DMS153 treated with DMSO at 0.1 percent for 48 hours (cell line): ENCODE results near the gene HAUS7.
A peak's percentile ranks its signal among the peaks of the same experiment; 100 is the strongest.

Source experiments
- DNase-seq: peaks from one replicate; lab custom pipeline; 2025; ENCODE audit not compliant: unreplicated experiment; lab: John Stamatoyannopoulos, UW

The HAUS7 gene

DNA sequence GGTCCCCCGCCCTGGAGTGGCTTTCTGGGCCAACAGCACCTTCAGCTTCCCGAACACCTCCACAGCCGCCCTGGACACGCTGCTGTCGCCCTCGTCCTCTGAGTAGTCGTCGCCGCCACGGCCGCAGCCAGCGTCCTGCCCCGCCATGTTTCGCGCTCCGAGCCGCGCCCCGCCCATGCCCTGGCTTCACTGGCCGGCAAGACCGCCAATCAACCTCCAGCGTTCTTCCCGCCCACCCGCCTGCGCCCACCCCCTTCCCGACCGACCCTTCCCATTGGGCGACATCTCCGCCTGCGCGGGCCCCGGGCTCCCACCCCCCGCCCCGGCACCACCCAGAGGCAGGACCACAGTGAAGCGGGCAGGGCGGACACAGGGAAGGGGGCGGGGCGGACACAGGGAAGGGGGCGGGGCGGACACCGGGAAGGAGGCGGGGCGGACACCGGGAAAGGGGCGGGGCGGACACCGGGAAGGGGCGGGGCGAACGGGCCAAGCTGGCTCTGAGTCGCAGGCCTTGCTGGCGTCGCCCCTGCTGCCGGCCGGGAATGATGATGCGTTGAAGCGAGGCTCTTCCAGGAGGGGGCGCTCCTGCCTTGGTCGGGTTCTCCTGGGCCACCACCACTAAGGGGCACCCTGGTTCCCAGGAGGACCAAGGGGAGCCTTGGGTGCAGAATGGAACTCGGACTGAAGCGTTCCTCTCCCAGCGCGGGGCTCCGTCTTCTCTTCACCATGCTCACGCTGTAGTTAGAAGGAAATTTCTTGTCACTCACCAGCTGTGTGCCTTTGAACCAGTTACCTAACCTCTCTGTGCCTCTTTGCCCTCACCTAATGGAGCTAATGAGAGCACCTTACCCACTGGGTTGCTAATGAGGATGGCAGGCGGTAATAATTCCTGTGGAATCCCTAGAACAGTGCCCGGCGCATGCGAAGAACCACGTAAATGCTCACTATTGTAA is at the start of gene HAUS7:
TSS of gene HAUS7 (minus strand) at position 166 of the 953 bp plus-strand sequence. CDS start at position 147, 19 bp downstream.
- peak; percentile 98 for DNase-seq

DNA sequence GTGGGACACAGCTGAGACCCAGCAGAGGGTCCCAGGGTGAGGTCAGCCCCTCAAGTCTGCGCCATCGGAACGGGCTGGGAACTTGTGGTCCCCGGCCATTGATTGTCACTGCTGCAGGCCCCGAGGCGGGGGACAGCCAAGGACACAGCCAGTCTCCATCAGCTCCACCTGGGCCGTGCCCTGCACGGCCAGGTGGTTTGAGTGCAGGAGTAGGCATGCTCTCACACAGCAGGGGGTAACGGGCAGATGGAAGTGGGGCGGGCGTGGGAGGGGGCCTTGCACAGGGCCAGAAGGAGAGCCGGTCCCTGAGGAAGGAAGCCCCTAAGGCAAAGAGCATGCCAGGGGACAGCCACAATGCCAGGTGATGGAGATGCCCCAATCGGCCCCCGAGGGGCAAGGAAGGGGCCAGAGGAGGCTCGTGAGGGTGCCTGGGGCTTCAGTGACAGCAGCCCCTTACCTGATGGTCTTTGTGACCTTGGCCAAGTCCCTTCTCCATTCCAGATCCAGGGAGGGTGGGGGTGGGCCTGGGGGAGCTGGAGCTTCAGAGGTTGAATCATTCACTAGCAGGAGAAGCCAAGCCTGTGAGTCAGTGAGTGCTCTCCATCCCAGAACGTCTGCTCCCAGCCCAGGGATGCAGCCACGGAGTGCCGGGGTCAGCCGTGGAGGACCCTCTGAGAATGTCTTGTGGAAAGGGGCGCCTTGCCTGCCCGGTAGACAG is 49.4 kb upstream of the HAUS7 start:
- DNase-seq: no peak

GRCh38 chrX:153517946-153518834 is 47.8 kb upstream of the HAUS7 start:
- DNase-seq: no peak

DNA sequence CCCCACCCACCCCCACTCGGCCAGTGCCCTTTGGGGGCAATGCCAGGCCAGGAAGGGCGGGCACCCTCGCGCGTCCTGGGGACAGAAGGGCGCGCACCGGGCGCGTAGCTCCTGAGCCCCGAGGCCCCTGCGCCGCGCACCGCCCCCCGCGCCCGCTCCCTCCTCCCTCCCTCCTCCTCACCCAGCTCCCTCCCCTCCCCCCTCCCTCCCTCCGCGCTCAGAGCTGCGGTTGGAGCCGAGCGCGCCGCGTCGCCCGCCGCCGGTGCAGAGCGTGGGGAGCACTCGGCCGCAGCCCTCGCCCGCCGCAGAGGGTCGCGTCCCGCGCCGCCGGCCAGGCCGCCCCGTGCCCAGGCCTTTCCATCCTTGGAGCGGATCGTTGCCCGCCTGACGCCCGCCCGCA is 47.0 kb upstream of the HAUS7 start, which contains the start of gene ATP2B3:
TSS of gene ATP2B3 (plus strand) at position 220 of the 400 bp plus-strand sequence. CDS start 18,606 bp downstream, outside the sequence.
- no peak for DNase-seq

- no peak for DNase-seq
Observed at GRCh38 chrX:153516073-153516472, 45.7 kb upstream of the HAUS7 start.

- DNase-seq: no peak
Observed at GRCh38 chrX:153515435-153515834, 45.1 kb upstream of the HAUS7 start.

DNA sequence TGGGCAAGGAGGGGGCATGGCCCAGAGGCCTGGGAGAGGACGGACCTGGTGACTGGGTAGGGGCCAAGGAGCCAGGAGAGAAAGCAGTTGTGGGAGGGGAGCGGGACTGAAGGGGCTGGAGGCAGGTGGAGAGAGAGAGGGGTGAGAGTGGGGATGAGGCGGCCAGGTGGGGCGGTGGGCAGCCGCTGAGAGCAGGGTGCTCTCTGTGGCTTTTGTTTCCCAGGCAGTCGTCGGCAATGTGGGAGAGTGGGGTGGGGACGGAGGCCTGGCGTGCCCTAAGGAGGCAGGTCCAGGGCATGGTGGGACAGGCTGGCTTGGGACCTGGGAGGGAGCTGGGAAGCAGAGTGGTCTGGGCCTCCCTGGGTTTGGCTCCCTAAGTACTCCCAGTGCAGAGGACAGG is 43.9 kb upstream of the HAUS7 start:
- no peak for DNase-seq

- DNase-seq: no peak
Observed at GRCh38 chrX:153513265-153513664, 42.9 kb upstream of the HAUS7 start.

- no peak for DNase-seq
Observed at GRCh38 chrX:153512501-153512893, 42.1 kb upstream of the HAUS7 start.

- DNase-seq: no peak
Observed at GRCh38 chrX:153511784-153512500, 41.6 kb upstream of the HAUS7 start.

GRCh38 chrX:153510383-153510782 is 40.0 kb upstream of the HAUS7 start:
- no peak for DNase-seq

GRCh38 chrX:153509592-153509991 is 39.2 kb upstream of the HAUS7 start:
- DNase-seq: no peak

DNA sequence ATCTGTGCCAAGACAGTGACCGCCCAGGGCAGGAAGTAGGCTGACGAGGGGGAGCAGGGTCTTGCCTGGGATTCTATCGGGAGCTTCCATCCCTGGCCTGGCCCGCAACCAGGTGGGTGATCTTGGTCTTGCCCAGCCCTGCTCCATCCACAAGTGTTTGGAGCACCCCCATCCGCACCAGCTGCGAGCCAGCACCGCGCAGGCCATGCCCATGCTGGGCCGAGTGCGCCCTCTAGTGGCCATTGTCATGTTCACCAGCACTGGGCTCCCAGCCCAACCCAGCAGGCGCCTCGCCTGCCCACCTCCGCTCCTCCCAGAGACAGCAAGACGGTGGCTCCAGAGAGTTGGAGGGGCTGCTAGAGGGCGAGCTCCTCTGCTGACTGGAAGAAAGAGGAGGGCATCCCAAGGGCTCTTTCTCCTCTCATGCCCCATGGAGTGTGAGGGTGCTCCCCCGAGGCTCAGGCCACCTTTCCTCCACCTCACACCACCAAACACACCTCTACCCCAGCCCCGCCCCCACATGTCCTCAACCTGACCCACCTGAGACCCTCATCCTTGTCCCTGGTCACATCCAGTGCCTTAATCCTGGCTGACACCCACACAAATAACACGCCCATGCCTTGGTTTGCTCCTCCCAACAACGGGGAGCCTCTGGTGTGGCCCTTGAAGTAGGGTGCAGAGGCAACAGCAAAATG is 37.3 kb upstream of the HAUS7 start:
- peak; percentile 67 for DNase-seq

DNA sequence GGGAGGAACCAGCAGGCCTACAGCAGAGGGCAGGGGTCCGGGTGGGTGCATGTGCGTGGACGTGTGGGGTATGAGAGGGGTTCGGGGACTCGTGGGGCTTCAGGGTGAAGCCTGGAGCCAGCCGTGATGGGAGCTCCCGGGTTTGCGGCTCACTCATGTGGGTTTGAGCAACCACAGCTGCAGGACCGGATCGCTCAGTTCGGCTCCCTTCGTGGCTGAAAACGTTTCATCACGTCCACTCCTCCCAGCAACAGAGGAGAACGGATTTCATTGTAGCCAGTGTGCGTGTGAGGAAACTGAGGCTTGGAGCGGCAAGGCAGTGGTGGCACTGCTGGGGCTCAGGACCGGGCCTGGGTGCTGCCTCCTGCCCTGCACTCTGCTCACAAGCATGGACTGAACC is 35.0 kb upstream of the HAUS7 start:
- DNase-seq: no peak

DNA sequence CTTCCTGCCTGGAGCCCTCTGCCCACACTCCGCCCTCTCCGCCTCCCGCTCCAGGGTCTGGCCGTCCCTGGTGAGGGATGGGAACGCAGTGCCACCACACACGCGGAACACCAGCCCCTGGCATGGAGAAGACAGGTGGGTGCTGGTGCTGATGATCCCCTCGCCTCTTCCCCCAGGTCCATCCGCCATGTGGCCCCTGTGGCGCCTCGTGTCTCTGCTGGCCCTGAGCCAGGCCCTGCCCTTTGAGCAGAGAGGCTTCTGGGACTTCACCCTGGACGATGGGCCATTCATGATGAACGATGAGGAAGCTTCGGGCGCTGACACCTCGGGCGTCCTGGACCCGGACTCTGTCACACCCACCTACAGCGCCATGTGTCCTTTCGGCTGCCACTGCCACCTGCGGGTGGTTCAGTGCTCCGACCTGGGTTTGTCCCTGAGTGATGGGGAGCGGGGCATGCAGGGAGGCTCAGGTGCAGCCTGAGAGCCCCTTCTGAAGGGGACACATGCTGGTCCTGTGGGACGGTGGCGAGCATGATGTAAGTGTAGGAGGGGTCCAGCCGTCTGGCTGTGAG is 34.2 kb upstream of the HAUS7 start:
- no peak for DNase-seq

GRCh38 chrX:153502796-153503195 is 32.4 kb upstream of the HAUS7 start:
- no peak for DNase-seq

DNA sequence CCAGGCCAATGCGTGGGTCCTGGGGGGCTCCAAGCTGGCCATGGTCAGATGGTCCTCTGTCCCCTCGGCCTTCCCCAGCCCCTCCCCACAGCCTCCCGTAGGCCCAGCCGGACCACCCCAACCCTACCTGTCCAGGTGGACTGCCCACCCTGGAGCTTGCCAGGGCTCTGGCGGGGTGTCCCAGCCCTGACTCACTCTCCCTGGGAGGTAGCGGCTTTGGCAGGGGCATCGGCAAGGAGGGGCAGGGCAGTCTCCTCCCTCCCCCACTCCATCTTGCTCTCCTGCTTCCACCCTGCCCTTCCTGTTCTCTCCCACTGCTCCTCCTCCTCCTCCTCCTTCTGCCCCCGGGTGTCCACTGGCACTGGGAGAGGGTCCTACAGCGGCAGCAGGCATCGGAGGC is 31.8 kb upstream of the HAUS7 start:
- no peak for DNase-seq

GRCh38 chrX:153501530-153501929 is 31.2 kb upstream of the HAUS7 start:
- no peak for DNase-seq

GRCh38 chrX:153500676-153501280 is 30.4 kb upstream of the HAUS7 start:
- no peak for DNase-seq
